NCI-H1105 treated with DMSO at 0.1 percent for 48 hours (cell line): Measurements from ENCODE around the gene TVP23C.
"Not testable (repeated sequence)": the region's sequence is repeated elsewhere in the genome, so short reads cannot be mapped to it uniquely, and the experiment has no call there.

ENCODE experiments used
- DNase-seq: peaks from one replicate; lab custom pipeline; 2025; lab: John Stamatoyannopoulos, UW

Gene TVP23C

GRCh38 chr17:15563375-15563857 lies at the start of gene TVP23C:
TVP23C (minus strand) TSS chr17:15563483; CDS start chr17:15563448, 35 bp downstream.
- peak; percentile 80 for DNase-seq

GRCh38 chr17:15592960-15593359 lies 29.7 kb upstream of the TVP23C start:
- DNase-seq, result not testable (repeated sequence)

- DNase-seq, result not testable (repeated sequence)
Measured at GRCh38 chr17:15591986-15592385, 28.7 kb upstream of the TVP23C start.

GRCh38 chr17:15590844-15591243 lies 27.6 kb upstream of the TVP23C start:
- not testable (repeated sequence) for DNase-seq

- DNase-seq, result not testable (repeated sequence)
Measured at GRCh38 chr17:15589544-15590536, 26.6 kb upstream of the TVP23C start.

GRCh38 chr17:15588017-15588416 lies 24.7 kb upstream of the TVP23C start:
- peak; percentile 22 for DNase-seq

- DNase-seq, result not testable (repeated sequence)
Measured at GRCh38 chr17:15583313-15583712, 20.0 kb upstream of the TVP23C start.

- DNase-seq, result not testable (repeated sequence)
Measured at GRCh38 chr17:15581462-15581861, 18.2 kb upstream of the TVP23C start.

GRCh38 chr17:15576848-15577247 lies 13.6 kb upstream of the TVP23C start:
- DNase-seq, result not testable (repeated sequence)

- not testable (repeated sequence) for DNase-seq
Measured at GRCh38 chr17:15574660-15575059, 11.4 kb upstream of the TVP23C start.

GRCh38 chr17:15573870-15574269 lies 10.6 kb upstream of the TVP23C start:
- not testable (repeated sequence) for DNase-seq

GRCh38 chr17:15562613-15563374 lies 489 bp downstream of the TVP23C start:
- not testable (repeated sequence) for DNase-seq

- DNase-seq, result not testable (repeated sequence)
Measured at GRCh38 chr17:15561439-15561838, 1.8 kb downstream of the TVP23C start.

- not testable (repeated sequence) for DNase-seq
Measured at GRCh38 chr17:15558403-15559105, 4.7 kb downstream of the TVP23C start.

- DNase-seq, result not testable (repeated sequence)
Measured at GRCh38 chr17:15557334-15557832, 5.9 kb downstream of the TVP23C start.

- not testable (repeated sequence) for DNase-seq
Measured at GRCh38 chr17:15552932-15553331, 10.4 kb downstream of the TVP23C start.

GRCh38 chr17:15549552-15549951 lies 13.7 kb downstream of the TVP23C start:
- not testable (repeated sequence) for DNase-seq

- DNase-seq, result not testable (repeated sequence)
Measured at GRCh38 chr17:15546604-15547003, 16.7 kb downstream of the TVP23C start.

GRCh38 chr17:15540371-15541219 lies 22.7 kb downstream of the TVP23C start:
- DNase-seq, result not testable (repeated sequence)

- not testable (repeated sequence) for DNase-seq
Measured at GRCh38 chr17:15533122-15533521, 30.2 kb downstream of the TVP23C start.
